ENCODE data around the gene TRIP12.
A peak's percentile ranks its signal among the peaks of the same experiment; 100 is the strongest.
"Not testable (repeated sequence)": the region's sequence is repeated elsewhere in the genome, so short reads cannot be mapped to it uniquely, and the experiment has no call there.

Gene TRIP12

GRCh38 chr2:229731363-229731762 lies 190.4 kb downstream of the TRIP12 start:
- Histone ChIP-seq H3K27me3 (ENCODE audit: control insufficient read depth in 2 of 2, insufficient read depth in 2 of 2, low read length in 2 of 2) (peaks cover 0 to 2% of the 10 kb centered on the region in 2 donors), H3K4me1 (ENCODE audit: control insufficient read depth in 2 of 2, insufficient read depth in 2 of 2, low read length in 2 of 2) (no peaks in the 10 kb centered on the region), H3K27ac (ENCODE audit: low read depth in 2 of 2, low read length in 2 of 2) (no peak overlapping the region), H3K9ac (ENCODE audit: low read depth in 1 of 2, low read length in 2 of 2) (no peak overlapping the region), H3K9me3 (ENCODE audit: control insufficient read depth in 2 of 2, low read length in 2 of 2) (no peaks in the 10 kb centered on the region), H3K4me3 (ENCODE audit: low read length in 2 of 2) (no peak overlapping the region), H3K36me3 (ENCODE audit: control insufficient read depth in 2 of 2, insufficient read depth in 2 of 2, low read length in 2 of 2) (no peaks in the 10 kb centered on the region)

GRCh38 chr2:229728370-229728769 lies 193.4 kb downstream of the TRIP12 start:
- H3K4me1 ChIP-seq (ENCODE audit: control insufficient read depth in 2 of 2, insufficient read depth in 2 of 2, low read length in 2 of 2), result no peaks in the 10 kb centered on the region
- H3K36me3 ChIP-seq (ENCODE audit: control insufficient read depth in 2 of 2, insufficient read depth in 2 of 2, low read length in 2 of 2), result no peaks in the 10 kb centered on the region
- no peak overlapping the region for H3K27ac ChIP-seq (ENCODE audit: low read depth in 2 of 2, low read length in 2 of 2)
- no peak overlapping the region for H3K4me3 ChIP-seq (ENCODE audit: low read length in 2 of 2)
- no peaks in the 10 kb centered on the region for H3K9me3 ChIP-seq (ENCODE audit: control insufficient read depth in 2 of 2, low read length in 2 of 2)
- no peak overlapping the region for H3K9ac ChIP-seq (ENCODE audit: low read depth in 1 of 2, low read length in 2 of 2)
- H3K27me3 ChIP-seq (ENCODE audit: control insufficient read depth in 2 of 2, insufficient read depth in 2 of 2, low read length in 2 of 2), result peaks cover 0 to 2% of the 10 kb centered on the region in 2 donors

- Histone ChIP-seq H3K9me3 (ENCODE audit: control insufficient read depth in 2 of 2, low read length in 2 of 2) (no peaks in the 10 kb centered on the region), H3K36me3 (ENCODE audit: control insufficient read depth in 2 of 2, insufficient read depth in 2 of 2, low read length in 2 of 2) (no peaks in the 10 kb centered on the region), H3K9ac (ENCODE audit: low read depth in 1 of 2, low read length in 2 of 2) (no peak overlapping the region), H3K27me3 (ENCODE audit: control insufficient read depth in 2 of 2, insufficient read depth in 2 of 2, low read length in 2 of 2) (no peaks in the 10 kb centered on the region), H3K4me1 (ENCODE audit: control insufficient read depth in 2 of 2, insufficient read depth in 2 of 2, low read length in 2 of 2) (no peaks in the 10 kb centered on the region), H3K27ac (ENCODE audit: low read depth in 2 of 2, low read length in 2 of 2) (no peak overlapping the region), H3K4me3 (ENCODE audit: low read length in 2 of 2) (no peak overlapping the region)
Measured at GRCh38 chr2:229726643-229727042, 195.2 kb downstream of the TRIP12 start.

GRCh38 chr2:229725716-229726574 lies 195.9 kb downstream of the TRIP12 start:
- Histone ChIP-seq H3K27me3 (ENCODE audit: control insufficient read depth in 2 of 2, insufficient read depth in 2 of 2, low read length in 2 of 2) (no peaks in the 10 kb centered on the region), H3K27ac (ENCODE audit: low read depth in 2 of 2, low read length in 2 of 2) (no peak overlapping the region), H3K4me1 (ENCODE audit: control insufficient read depth in 2 of 2, insufficient read depth in 2 of 2, low read length in 2 of 2) (no peaks in the 10 kb centered on the region), H3K36me3 (ENCODE audit: control insufficient read depth in 2 of 2, insufficient read depth in 2 of 2, low read length in 2 of 2) (no peaks in the 10 kb centered on the region), H3K4me3 (ENCODE audit: low read length in 2 of 2) (no peak overlapping the region), H3K9me3 (ENCODE audit: control insufficient read depth in 2 of 2, low read length in 2 of 2) (no peaks in the 10 kb centered on the region), H3K9ac (ENCODE audit: low read depth in 1 of 2, low read length in 2 of 2) (no peak overlapping the region)

GRCh38 chr2:229723192-229723591 lies 198.6 kb downstream of the TRIP12 start:
- H3K9ac ChIP-seq (ENCODE audit: low read depth in 1 of 2, low read length in 2 of 2); H3K36me3 ChIP-seq (ENCODE audit: control insufficient read depth in 2 of 2, insufficient read depth in 2 of 2, low read length in 2 of 2); H3K4me3 ChIP-seq (ENCODE audit: low read length in 2 of 2); H3K9me3 ChIP-seq (ENCODE audit: control insufficient read depth in 2 of 2, low read length in 2 of 2); H3K27me3 ChIP-seq (ENCODE audit: control insufficient read depth in 2 of 2, insufficient read depth in 2 of 2, low read length in 2 of 2); H3K4me1 ChIP-seq (ENCODE audit: control insufficient read depth in 2 of 2, insufficient read depth in 2 of 2, low read length in 2 of 2); H3K27ac ChIP-seq (ENCODE audit: low read depth in 2 of 2, low read length in 2 of 2): not testable (repeated sequence)

GRCh38 chr2:229719926-229720647 lies 201.7 kb downstream of the TRIP12 start:
- no peak overlapping the region for H3K4me3 ChIP-seq (ENCODE audit: low read length in 2 of 2)
- no peaks in the 10 kb centered on the region for H3K36me3 ChIP-seq (ENCODE audit: control insufficient read depth in 2 of 2, insufficient read depth in 2 of 2, low read length in 2 of 2)
- no peak overlapping the region for H3K27ac ChIP-seq (ENCODE audit: low read depth in 2 of 2, low read length in 2 of 2)
- no peak overlapping the region for H3K9ac ChIP-seq (ENCODE audit: low read depth in 1 of 2, low read length in 2 of 2)
- peaks cover 16 to 23% of the 10 kb centered on the region in 2 donors for H3K27me3 ChIP-seq (ENCODE audit: control insufficient read depth in 2 of 2, insufficient read depth in 2 of 2, low read length in 2 of 2)
- H3K4me1 ChIP-seq (ENCODE audit: control insufficient read depth in 2 of 2, insufficient read depth in 2 of 2, low read length in 2 of 2), result no peaks in the 10 kb centered on the region
- no peaks in the 10 kb centered on the region for H3K9me3 ChIP-seq (ENCODE audit: control insufficient read depth in 2 of 2, low read length in 2 of 2)

- Histone ChIP-seq H3K4me1 (ENCODE audit: control insufficient read depth in 2 of 2, insufficient read depth in 2 of 2, low read length in 2 of 2) (peaks cover 3 to 6% of the 10 kb centered on the region in 2 donors), H3K4me3 (ENCODE audit: low read length in 2 of 2) (no peak overlapping the region), H3K27ac (ENCODE audit: low read depth in 2 of 2, low read length in 2 of 2) (no peak overlapping the region), H3K27me3 (ENCODE audit: control insufficient read depth in 2 of 2, insufficient read depth in 2 of 2, low read length in 2 of 2) (peaks cover 26 to 34% of the 10 kb centered on the region in 2 donors), H3K36me3 (ENCODE audit: control insufficient read depth in 2 of 2, insufficient read depth in 2 of 2, low read length in 2 of 2) (no peaks in the 10 kb centered on the region), H3K9ac (ENCODE audit: low read depth in 1 of 2, low read length in 2 of 2) (no peak overlapping the region), H3K9me3 (ENCODE audit: control insufficient read depth in 2 of 2, low read length in 2 of 2) (no peaks in the 10 kb centered on the region)
Measured at GRCh38 chr2:229718057-229718456, 203.8 kb downstream of the TRIP12 start.

GRCh38 chr2:229715895-229716507 lies 205.8 kb downstream of the TRIP12 start:
- Histone ChIP-seq H3K4me3 (ENCODE audit: low read length in 2 of 2) (no peak overlapping the region), H3K27ac (ENCODE audit: low read depth in 2 of 2, low read length in 2 of 2) (no peak overlapping the region), H3K27me3 (ENCODE audit: control insufficient read depth in 2 of 2, insufficient read depth in 2 of 2, low read length in 2 of 2) (peaks cover 45 to 53% of the 10 kb centered on the region in 2 donors), H3K4me1 (ENCODE audit: control insufficient read depth in 2 of 2, insufficient read depth in 2 of 2, low read length in 2 of 2) (peaks cover 3 to 6% of the 10 kb centered on the region in 2 donors), H3K9ac (ENCODE audit: low read depth in 1 of 2, low read length in 2 of 2) (no peak overlapping the region), H3K9me3 (ENCODE audit: control insufficient read depth in 2 of 2, low read length in 2 of 2) (no peaks in the 10 kb centered on the region), H3K36me3 (ENCODE audit: control insufficient read depth in 2 of 2, insufficient read depth in 2 of 2, low read length in 2 of 2) (no peaks in the 10 kb centered on the region)

- no peaks in the 10 kb centered on the region for H3K36me3 ChIP-seq (ENCODE audit: control insufficient read depth in 2 of 2, insufficient read depth in 2 of 2, low read length in 2 of 2)
- H3K27me3 ChIP-seq (ENCODE audit: control insufficient read depth in 2 of 2, insufficient read depth in 2 of 2, low read length in 2 of 2), result peaks cover 48 to 53% of the 10 kb centered on the region in 2 donors
- H3K4me3 ChIP-seq (ENCODE audit: low read length in 2 of 2), result peak overlapping the region; percentile 41 to 53
- no peak overlapping the region for H3K9ac ChIP-seq (ENCODE audit: low read depth in 1 of 2, low read length in 2 of 2)
- H3K27ac ChIP-seq (ENCODE audit: low read depth in 2 of 2, low read length in 2 of 2), result no peak overlapping the region
- no peaks in the 10 kb centered on the region for H3K9me3 ChIP-seq (ENCODE audit: control insufficient read depth in 2 of 2, low read length in 2 of 2)
- H3K4me1 ChIP-seq (ENCODE audit: control insufficient read depth in 2 of 2, insufficient read depth in 2 of 2, low read length in 2 of 2), result peaks cover 3 to 6% of the 10 kb centered on the region in 2 donors
Measured at GRCh38 chr2:229714736-229715541, 206.9 kb downstream of the TRIP12 start.
